Activated naive CD4-positive, alpha-beta T cell treated with anti-CD3 and anti-CD28 coated beads for 36 hours (primary cell): ENCODE data around the gene TCEAL9. TPM values are rescaled to one million over a fixed set of nuclear protein-coding genes. Genes with fewer than 3 reads are reported as not detected.

ENCODE experiments used
- CTCF ChIA-PET: fragments of 350-600 bp; sonication (Branson Sonifier 250); formaldehyde crosslinking; loops from one replicate; lab custom pipeline; 2021; ENCODE audit warnings: antibody characterized with exemption; lab: Charles Lee
- DNase-seq: peaks from one replicate; pipeline ENCODE4 v3.0.0-alpha.2; 2020
- H3K27ac Mint-ChIP-seq: one replicate; pipeline ENCODE4 v1.8.0; 2021; ENCODE audit warnings: mild to moderate bottlenecking, mixed read lengths
- H3K27me3 Mint-ChIP-seq: one replicate; pipeline ENCODE4 v1.8.0; 2021; ENCODE audit warnings: low read depth, mixed read lengths
- H3K36me3 Mint-ChIP-seq: one replicate; pipeline ENCODE4 v1.8.0; 2021; ENCODE audit warnings: low read depth, mixed read lengths
- H3K4me1 Mint-ChIP-seq: one replicate; pipeline ENCODE4 v1.8.0; 2021; ENCODE audit warnings: low read depth, mixed read lengths
- H3K4me3 Mint-ChIP-seq: one replicate; pipeline ENCODE4 v1.8.0; 2021; ENCODE audit warnings: mild to moderate bottlenecking, moderate library complexity, mixed read lengths
- H3K9me3 Mint-ChIP-seq: one replicate; pipeline ENCODE4 v1.8.0; 2021; ENCODE audit warnings: mixed read lengths
- intact Hi-C: fragments of 100-400 bp; cut with micrococcal nuclease; formaldehyde crosslinking; loops from one replicate; pipeline ENCODE4 v1.15.1; 2023
- total RNA-seq, 2 experiments: library from RNA; stranded (reverse); gene quantifications; one replicate each; pipeline ENCODE4 v1.2.3, GENCODE V29; 2021

TCEAL9 gene, protein sequence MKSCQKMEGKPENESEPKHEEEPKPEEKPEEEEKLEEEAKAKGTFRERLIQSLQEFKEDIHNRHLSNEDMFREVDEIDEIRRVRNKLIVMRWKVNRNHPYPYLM
- 1 to 10 TPM; 3.2 to 3.5 TPM for total RNA-seq

DNA sequence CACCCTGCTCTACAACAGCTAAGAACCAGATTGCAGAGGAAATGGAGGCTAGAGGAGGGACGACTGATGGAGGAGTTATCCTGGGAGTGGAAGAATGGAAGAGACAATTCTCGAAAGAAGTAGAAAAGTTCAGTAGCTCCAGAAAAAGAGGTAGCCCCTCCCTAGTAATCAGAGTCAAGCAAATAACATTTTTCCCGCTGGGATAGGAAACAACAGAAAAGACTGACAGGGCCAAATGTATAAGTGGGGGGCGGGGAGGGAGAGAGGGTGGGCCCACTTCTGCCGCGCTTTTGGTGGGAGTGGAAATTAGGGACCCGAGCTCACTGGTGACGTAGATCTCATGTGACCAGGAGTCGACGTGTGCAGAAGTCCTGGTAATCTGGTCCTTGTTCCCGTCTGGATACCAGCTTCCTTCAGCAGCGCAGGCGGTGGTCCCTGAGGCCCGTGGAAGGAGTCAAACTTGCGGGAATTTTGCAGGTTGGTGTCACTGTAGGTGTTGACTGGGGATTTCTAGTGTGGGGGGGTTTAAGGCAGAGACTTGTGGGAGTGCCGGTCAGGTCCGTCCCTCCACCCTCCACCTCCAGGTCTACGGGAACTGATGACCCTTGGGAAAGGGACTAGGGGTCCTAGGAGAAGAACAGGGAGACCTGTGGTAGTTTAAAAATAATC is at the start of gene TCEAL9:
Gene TCEAL9, plus strand, starts transcription at position 377 of the 669 bp plus-strand sequence. CDS start 1,179 bp downstream, outside the sequence.
- intact Hi-C loops: loop anchor here (5.0 kb wide), 1 partner anchor 106 kb away; no protein-coding TSS in a partner anchor
- Mint-ChIP-seq H3K27me3 (no peaks in the 10 kb centered on the region), H3K9me3 (no peaks in the 10 kb centered on the region), H3K27ac (no peak within 1 kb of the TSS), H3K4me1 (peaks cover 7% of the 10 kb centered on the region), H3K4me3 (peak within 1 kb of the TSS; percentile 81), H3K36me3 (peaks cover 2% of the 10 kb centered on the region)
- no peak for DNase-seq
- CTCF ChIA-PET: interaction anchor here (0.6 to 0.7 kb wide), 2 partner anchors 202 to 781 kb away, joined by 3 to 5 read pairs; no protein-coding TSS in a partner anchor

DNA sequence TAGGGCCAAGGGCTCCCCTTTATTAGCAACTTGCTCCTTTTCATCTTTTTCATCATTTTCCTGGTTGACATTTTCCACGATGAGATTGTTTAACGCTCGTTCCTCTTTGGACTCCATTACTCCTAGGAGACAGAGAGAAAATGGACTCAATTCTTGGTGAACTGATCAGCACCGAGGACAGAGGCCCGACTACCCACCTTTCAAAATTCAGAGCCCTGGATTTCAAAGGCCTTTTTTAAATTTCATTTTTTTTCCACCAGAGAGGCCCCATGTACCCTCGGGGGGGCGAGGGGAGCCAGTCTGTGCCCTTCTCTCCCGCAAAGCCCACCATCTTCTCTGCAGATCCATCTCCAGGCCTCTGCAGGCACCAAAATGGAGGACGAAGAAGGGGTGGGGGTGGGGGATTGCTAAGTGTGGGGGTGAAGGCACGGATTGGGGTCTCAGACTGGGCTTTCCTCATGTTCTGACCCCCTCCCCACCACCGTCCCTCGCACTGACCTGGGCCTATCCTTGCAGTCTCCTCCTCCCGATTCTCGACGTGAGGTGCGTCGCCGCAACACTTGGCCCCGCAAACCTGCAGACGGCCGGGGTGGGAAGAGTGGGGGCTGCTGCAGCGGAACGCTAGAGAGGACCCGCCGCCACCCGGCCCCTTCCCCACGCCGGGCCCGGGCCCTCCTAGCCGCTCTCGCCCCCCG is 46.3 kb upstream of the TCEAL9 start:
- CTCF ChIA-PET: no interaction called here
- no peak for DNase-seq
- Mint-ChIP-seq H3K36me3 (no peaks in the 10 kb centered on the region), H3K27ac (no peak overlapping the region), H3K27me3 (no peaks in the 10 kb centered on the region), H3K9me3 (peaks cover 2% of the 10 kb centered on the region), H3K4me3 (peak overlapping the region; percentile 70), H3K4me1 (peaks cover 11% of the 10 kb centered on the region)
- intact Hi-C loops: loop anchor here (2.0 to 10.0 kb wide), 3 partner anchors 67 to 375 kb away; partner anchors contain the start of genes BEX3, BEX4 and MORF4L2

- Mint-ChIP-seq H3K9me3 (no peaks in the 10 kb centered on the region), H3K4me3 (peak within 1 kb of the TSS; percentile 70), H3K36me3 (no peaks in the 10 kb centered on the region), H3K27me3 (no peaks in the 10 kb centered on the region), H3K27ac (peak within 1 kb of the TSS; percentile 53), H3K4me1 (peaks cover 9% of the 10 kb centered on the region)
- CTCF ChIA-PET: no interaction called here
- intact Hi-C loops: loop anchor here (1.0 to 2.0 kb wide), 3 partner anchors 55 to 96 kb away; partner anchors contain the start of genes BEX3, BEX4 and TCEAL8
- peak; percentile 91 for DNase-seq
Observed at GRCh38 chrX:103310555-103311398, 45.5 kb upstream of the TCEAL9 start, which contains the start of gene BEX2. Gene BEX2 (minus strand): TSS chrX:103310990. CDS start chrX:103309976, 1,014 bp downstream.

GRCh38 chrX:103311399-103311780 is 44.9 kb upstream of the TCEAL9 start:
- CTCF ChIA-PET: no interaction called here
- H3K27ac Mint-ChIP-seq: no peak overlapping the region
- DNase-seq: no peak
- H3K4me1 Mint-ChIP-seq: peaks cover 7% of the 10 kb centered on the region
- no peak overlapping the region for H3K4me3 Mint-ChIP-seq
- H3K36me3 Mint-ChIP-seq: no peaks in the 10 kb centered on the region
- H3K27me3 Mint-ChIP-seq: no peaks in the 10 kb centered on the region
- intact Hi-C loops: loop anchor here (1.0 to 2.0 kb wide), 3 partner anchors 56 to 97 kb away; partner anchors contain the start of genes BEX3, BEX4 and TCEAL8
- H3K9me3 Mint-ChIP-seq: no peaks in the 10 kb centered on the region

DNA sequence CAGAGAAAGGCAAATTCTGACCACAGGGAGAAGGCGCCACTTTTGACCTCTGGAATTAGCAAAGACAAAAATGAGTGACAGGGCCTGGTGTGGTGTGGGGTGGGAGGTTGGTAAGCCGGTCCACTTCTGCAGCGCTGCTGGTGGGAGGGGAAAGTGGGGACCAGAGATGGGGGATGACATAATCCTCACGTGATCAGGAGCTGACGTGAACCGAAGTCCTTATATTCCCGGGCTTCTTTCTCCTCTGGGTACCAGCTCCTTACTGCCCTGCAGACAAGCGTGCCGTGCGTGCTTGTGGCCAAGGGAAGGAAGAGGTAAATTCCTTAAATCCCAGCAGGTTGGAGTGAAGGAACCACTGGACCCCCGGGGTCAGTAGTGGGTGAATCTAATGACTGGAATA is 26.3 kb upstream of the TCEAL9 start, which contains the start of gene TCEAL7:
Gene TCEAL7, plus strand, starts transcription at position 249 of the 400 bp plus-strand sequence. CDS start 1,165 bp downstream, outside the sequence.
- Mint-ChIP-seq H3K27me3 (peaks cover 16% of the 10 kb centered on the region), H3K36me3 (no peaks in the 10 kb centered on the region), H3K4me1 (peaks cover 4% of the 10 kb centered on the region), H3K27ac (no peak within 1 kb of the TSS), H3K9me3 (no peaks in the 10 kb centered on the region), H3K4me3 (no peak within 1 kb of the TSS)
- CTCF ChIA-PET: no interaction called here
- intact Hi-C loops: no loop called here
- DNase-seq: no peak

DNA sequence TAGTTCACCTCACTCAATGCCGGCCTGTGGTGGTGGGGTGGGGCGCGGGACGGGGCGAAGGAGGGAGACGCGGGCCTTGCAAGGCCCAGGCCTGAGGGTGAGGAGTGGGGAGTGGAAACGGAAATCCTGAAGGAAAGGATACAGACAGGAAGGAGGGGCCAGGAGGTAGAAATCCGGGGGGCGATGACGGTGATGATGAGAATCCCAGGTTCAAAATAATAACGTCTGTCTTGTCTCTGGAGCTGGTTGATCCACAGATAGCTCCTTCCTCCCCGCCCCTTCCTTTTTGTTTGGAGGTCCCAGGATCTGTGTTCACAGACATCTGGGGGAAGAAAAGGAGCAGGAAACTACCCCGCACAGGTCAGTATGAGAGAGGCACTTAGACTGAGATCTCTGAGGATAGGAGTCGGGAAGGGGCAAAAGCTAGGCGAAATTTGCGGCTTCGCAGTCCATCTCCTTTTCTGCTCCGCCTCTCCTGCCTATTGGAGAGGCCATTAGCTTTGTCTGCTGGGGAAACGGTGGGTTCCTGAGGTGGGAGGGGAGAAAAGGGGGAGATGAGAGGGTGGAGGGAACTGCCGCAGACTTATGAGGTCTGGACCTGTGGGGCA is 25.5 kb upstream of the TCEAL9 start:
- Mint-ChIP-seq H3K9me3 (no peaks in the 10 kb centered on the region), H3K4me1 (peaks cover 4% of the 10 kb centered on the region), H3K36me3 (no peaks in the 10 kb centered on the region), H3K27ac (no peak overlapping the region), H3K27me3 (peaks cover 16% of the 10 kb centered on the region), H3K4me3 (no peak overlapping the region)
- intact Hi-C loops: no loop called here
- DNase-seq: no peak
- CTCF ChIA-PET: no interaction called here

GRCh38 chrX:103338663-103339062 is 17.6 kb upstream of the TCEAL9 start:
- Mint-ChIP-seq H3K36me3 (no peaks in the 10 kb centered on the region), H3K9me3 (no peaks in the 10 kb centered on the region), H3K27ac (no peak overlapping the region), H3K4me1 (peaks cover 4% of the 10 kb centered on the region), H3K4me3 (no peak overlapping the region), H3K27me3 (no peaks in the 10 kb centered on the region)
- DNase-seq: no peak
- CTCF ChIA-PET: interaction anchor here (1.0 to 1.6 kb wide), 2 partner anchors 126 to 127 kb away, joined by 3 to 6 read pairs; no protein-coding TSS in a partner anchor
- intact Hi-C loops: no loop called here

DNA sequence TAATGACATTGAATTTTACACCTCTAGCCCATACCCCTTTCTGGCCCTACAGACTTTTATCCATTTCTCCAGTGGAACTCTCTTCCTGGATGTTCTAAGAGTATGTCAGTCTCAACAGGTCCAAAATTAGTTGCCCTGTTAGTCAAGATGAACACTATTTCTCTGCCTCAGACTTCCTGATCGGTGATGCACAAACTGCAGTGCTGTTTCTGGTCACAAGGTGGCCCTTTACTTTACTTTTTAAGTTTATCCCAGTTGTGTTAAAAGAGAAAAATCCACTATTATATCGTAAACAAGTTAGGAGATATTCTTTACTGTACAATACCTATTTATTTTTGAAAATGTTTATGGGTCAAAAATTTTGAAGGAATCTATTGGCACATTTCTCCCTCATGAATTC is 13.2 kb upstream of the TCEAL9 start:
- intact Hi-C loops: loop anchor here (1.0 to 5.0 kb wide), 2 partner anchors 121 to 131 kb away; no protein-coding TSS in a partner anchor
- no peak overlapping the region for H3K4me3 Mint-ChIP-seq
- peak; percentile 65 for DNase-seq
- H3K4me1 Mint-ChIP-seq: peaks cover 4% of the 10 kb centered on the region
- H3K9me3 Mint-ChIP-seq: no peaks in the 10 kb centered on the region
- H3K27me3 Mint-ChIP-seq: peaks cover 2% of the 10 kb centered on the region
- no peak overlapping the region for H3K27ac Mint-ChIP-seq
- no peaks in the 10 kb centered on the region for H3K36me3 Mint-ChIP-seq
- CTCF ChIA-PET: interaction anchor here (0.6 to 0.7 kb wide), 2 partner anchors 121 to 123 kb away, joined by 3 to 4 read pairs; no protein-coding TSS in a partner anchor

DNA sequence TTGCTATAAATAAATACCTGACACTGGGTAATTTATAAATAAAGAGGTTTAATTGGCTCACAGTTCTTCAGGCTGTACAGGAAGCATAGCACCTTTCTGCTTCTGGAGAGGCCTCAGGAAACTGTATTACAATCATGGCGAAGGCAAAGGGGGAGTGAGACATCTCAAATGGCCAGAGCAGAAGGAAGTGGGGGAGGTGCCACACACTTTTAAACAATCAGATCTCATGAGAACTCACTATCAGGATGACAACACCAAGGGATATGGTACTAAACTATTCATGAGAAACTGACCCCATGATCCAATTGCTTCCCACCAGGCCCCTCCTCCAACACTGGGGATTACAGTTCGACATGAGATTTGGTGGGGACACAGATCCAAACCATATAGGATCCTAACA is 11.7 kb upstream of the TCEAL9 start:
- intact Hi-C loops: loop anchor here (5.0 kb wide), 1 partner anchor 132 kb away; no protein-coding TSS in a partner anchor
- Mint-ChIP-seq H3K27me3 (peaks cover 2% of the 10 kb centered on the region), H3K27ac (no peak overlapping the region), H3K36me3 (no peaks in the 10 kb centered on the region), H3K9me3 (no peaks in the 10 kb centered on the region), H3K4me1 (peaks cover 4% of the 10 kb centered on the region), H3K4me3 (no peak overlapping the region)
- CTCF ChIA-PET: no interaction called here
- no peak for DNase-seq

- peaks cover 2% of the 10 kb centered on the region for H3K27me3 Mint-ChIP-seq
- no peaks in the 10 kb centered on the region for H3K9me3 Mint-ChIP-seq
- CTCF ChIA-PET: interaction anchor here (1.3 kb wide), 1 partner anchor 103 kb away, joined by 3 read pairs; no protein-coding TSS in a partner anchor
- H3K27ac Mint-ChIP-seq: no peak overlapping the region
- no peaks in the 10 kb centered on the region for H3K36me3 Mint-ChIP-seq
- intact Hi-C loops: no loop called here
- H3K4me1 Mint-ChIP-seq: peaks cover 4% of the 10 kb centered on the region
- no peak overlapping the region for H3K4me3 Mint-ChIP-seq
- no peak for DNase-seq
Observed at GRCh38 chrX:103347682-103348397, 8.5 kb upstream of the TCEAL9 start.

GRCh38 chrX:103356858-103357257 is 552 bp downstream of the TCEAL9 start:
- CTCF ChIA-PET: no interaction called here
- H3K36me3 Mint-ChIP-seq: peaks cover 2% of the 10 kb centered on the region
- H3K4me3 Mint-ChIP-seq: peak overlapping the region; percentile 81
- DNase-seq: peak; percentile 12
- no peak overlapping the region for H3K27ac Mint-ChIP-seq
- intact Hi-C loops: loop anchor here (5.0 kb wide), 1 partner anchor 105 kb away; no protein-coding TSS in a partner anchor
- no peaks in the 10 kb centered on the region for H3K27me3 Mint-ChIP-seq
- peaks cover 7% of the 10 kb centered on the region for H3K4me1 Mint-ChIP-seq
- no peaks in the 10 kb centered on the region for H3K9me3 Mint-ChIP-seq
